Heart right ventricle (tissue), 16 donors: Measurements from ENCODE around the gene CDH13. TPM values are rescaled to one million over a fixed set of nuclear protein-coding genes. Genes with fewer than 3 reads are reported as not detected.

Experiments
- ATAC-seq, 8 donors: fragments of 200-7000 bp; cut with Tn5 transposase; one replicate each; pipeline ENCODE4 v1.9.1; 2020; ENCODE audit warnings: mild to moderate bottlenecking in 8 of 8, moderate library complexity in 8 of 8, moderate number of reproducible peaks in 1 of 8
- DNase-seq, 2 donors: peaks; one replicate each; pipeline ENCODE4 v3.0.0-alpha.2; 2020
- H3K27ac ChIP-seq, 10 donors: fragments of 200-600 bp; sonication (generic) in 2 of 10; one replicate each; pipeline versions ENCODE4 v1.5.0 to v1.8.0; 2020 to 2022; ENCODE audit warnings: mild to moderate bottlenecking in 3 of 10
- H3K27me3 ChIP-seq, 7 donors: fragments of 200-600 bp; one replicate each; pipeline ENCODE4 v1.8.0; 2021 to 2022; ENCODE audit warnings: mild to moderate bottlenecking in 2 of 7
- H3K36me3 ChIP-seq, 9 donors: fragments of 200-600 bp; sonication (generic) in 1 of 9; one replicate each; pipeline versions ENCODE4 v1.5.0 to v1.8.0; 2020 to 2022; ENCODE audit warnings: mild to moderate bottlenecking in 2 of 9
- H3K4me1 ChIP-seq, 9 donors: fragments of 200-600 bp; sonication (generic) in 1 of 9; one replicate each; pipeline versions ENCODE4 v1.5.0 to v1.8.0; 2020 to 2022; ENCODE audit warnings: mild to moderate bottlenecking in 4 of 9
- H3K4me3 ChIP-seq, 10 donors: fragments of 200-600 bp; sonication (generic) in 2 of 10; one replicate each; pipeline versions ENCODE4 v1.5.0 to v1.8.0; 2020 to 2022; ENCODE audit warnings: mild to moderate bottlenecking in 7 of 10, moderate library complexity in 2 of 10
- H3K9me3 ChIP-seq, 11 donors: fragments of 200-600 bp in 10 of 11; sonication (generic) in 2 of 11; one replicate each; pipeline versions ENCODE4 v1.5.0 to v1.8.0; 2013 to 2022; ENCODE audit warnings: mild to moderate bottlenecking in 2 of 11, control low read depth in 1 of 11, moderate library complexity in 1 of 11
- CTCF ChIP-seq, 9 donors: fragments of 200-600 bp; sonication (generic) in 2 of 9; IDR thresholded peaks; one replicate each; pipeline versions ENCODE4 v1.5.0 to v1.8.0; 2021 to 2022; ENCODE audit warnings: antibody characterized with exemption in 9 of 9, mild to moderate bottlenecking in 5 of 9, moderate library complexity in 1 of 9
- WGBS, 2 donors: extraction: QIAGEN DNeasy Blood & Tissue Kit; methylation state at CpG; one replicate each; pipeline ENCODE4 v1.1.7; 2013; ENCODE audit warnings: inconsistent platforms in 1 of 2; 5-methylcytosine and 5-hydroxymethylcytosine counted together
- intact Hi-C, 10 donors: fragments of 100-400 bp; cut with DNase I; formaldehyde crosslinking; loops; one replicate each; pipeline versions ENCODE4 v1.11.1 to v1.14.2; 2022
- polyA plus RNA-seq, 2 donors: library from polyadenylated mRNA; stranded (reverse); fragments of 200-250 nt; gene quantifications; one replicate each; pipeline ENCODE4 v1.2.3, GENCODE V29; 2013
- total RNA-seq, 10 donors: library from RNA; stranded (reverse); fragmentation: NEBNext Ultra II Directional in 3 of 10; extraction: Animal tissue kit (Norgen Biotek cat#: 25700) in 3 of 10; gene quantifications; one replicate each; pipeline versions ENCODE4 v1.2.1 to v1.2.4, GENCODE V29; 2021 to 2023
- donor health status: Arrhythmogenic right ventricular cardiomyopathy.
- donor health status: ischemic (EF 13 %, LVEDD 7.1; RV severe dilation, severe dysfunction).
- donor health status: healthy with polysubstance abuse.
- donor health status: DM: no; HTN: yes; CAD: no.
- donor health status: DM: no; HTN: no; CAD: no.
- donor health status: ischemic (EF 25% LVEDD 6.9; RV normal size, moderate dysfunction).
- donor health status: ischemic (EF 25% LVEDD 5.7; RV mildly dilated, moderate dysfunction).
- donor health status: healthy.
- donor health status: DM: yes; HTN: yes; CAD: no.
- donor health status: Ischemic cardiomyopathy.
- donor health status: ischemic (EF 35%, LVEDD 5.7; RV mildly dilated, moderate dysfunction).
- donor health status: nonischemic (EF 11% LVEDD 7.7; RV severe dilation, severe dysfunction).
- donor health status: DM: yes; HTN: yes; CAD: no.
- donor health status: PGD.
- donor health status: ischemic (EF 29% LVEDD 5.4; RV normal size, mild dysfunction).
- donor health status: nonischemic (EF 23%, LVEDD 6.1; RV moderate dilation, normal function).

CDH13 gene
- total and polyA plus RNA-seq, 12 donors: 15.5 to 221 (median 168) TPM

GRCh38 chr16:83100679-83101078 lies 473.9 kb downstream of the CDH13 start:
- ATAC-seq (no peak), DNase-seq (no peak)
- Histone ChIP-seq H3K27me3 (no peaks in the 10 kb centered on the region), H3K4me3 (no peak overlapping the region), H3K9me3 (peaks cover 0 to 33% (median 12%) of the 10 kb centered on the region in 11 donors), H3K4me1 (no peaks in the 10 kb centered on the region), H3K27ac (no peak overlapping the region), H3K36me3 (no peaks in the 10 kb centered on the region)
- no peak for TF ChIP-seq CTCF (IDR thresholded peaks at IDR 0.05)
- 92 to 95% methylated on average over 2 of the region's 2 CpGs for whole genome bisulfite sequencing, 2 donors
- intact Hi-C loops: no loop called here

GRCh38 chr16:83102336-83102735 lies 475.6 kb downstream of the CDH13 start:
- Histone ChIP-seq H3K36me3 (peaks cover 0 to 7% (median 0%) of the 10 kb centered on the region in 9 donors), H3K4me1 (no peaks in the 10 kb centered on the region), H3K27ac (no peak overlapping the region), H3K27me3 (no peaks in the 10 kb centered on the region), H3K9me3 (peaks cover 0 to 33% (median 12%) of the 10 kb centered on the region in 11 donors), H3K4me3 (no peak overlapping the region)
- WGBS, 2 donors: 82 to 86% methylated on average over 6 of the region's 6 CpGs
- intact Hi-C loops: no loop called here
- DNase-seq (no peak), ATAC-seq (no peak)
- no peak for TF ChIP-seq CTCF (IDR thresholded peaks at IDR 0.05)

- ATAC-seq: no peak
- Histone ChIP-seq H3K4me1 (no peaks in the 10 kb centered on the region), H3K9me3 (peaks cover 0 to 10% (median 0%) of the 10 kb centered on the region in 11 donors), H3K36me3 (peaks cover 0 to 7% (median 0%) of the 10 kb centered on the region in 9 donors), H3K27me3 (no peaks in the 10 kb centered on the region), H3K27ac (no peak overlapping the region), H3K4me3 (no peak overlapping the region)
- TF ChIP-seq CTCF (IDR thresholded peaks at IDR 0.05): no peak
- intact Hi-C loops: no loop called here
- 94 to 95% methylated on average over 9 of the region's 9 CpGs for WGBS, 2 donors
- DNase-seq: no peak
These were observed 478.7 kb downstream of the CDH13 start for GRCh38 chr16:83105279-83106077.

- ATAC-seq (no peak), DNase-seq (no peak)
- Histone ChIP-seq H3K9me3 (no peaks in the 10 kb centered on the region), H3K4me3 (no peak overlapping the region), H3K36me3 (peaks cover 0 to 7% (median 0%) of the 10 kb centered on the region in 9 donors), H3K4me1 (peaks cover 0 to 5% (median 0%) of the 10 kb centered on the region in 9 donors), H3K27me3 (no peaks in the 10 kb centered on the region), H3K27ac (no peak overlapping the region)
- TF ChIP-seq CTCF (IDR thresholded peaks at IDR 0.05): no peak
- intact Hi-C loops: loop anchor here in 3 of 10 donors (10.0 kb wide), 1 partner anchor 335 kb away; no protein-coding TSS in a partner anchor
- WGBS, 2 donors: 81 to 82% methylated on average over 10 of the region's 10 CpGs
These were observed 482.8 kb downstream of the CDH13 start for GRCh38 chr16:83109490-83110125.
